SK-N-MC (cell line): ENCODE data around the gene HNRNPUL2.
A peak's percentile ranks its signal among the peaks of the same experiment; 100 is the strongest.
"Not testable (repeated sequence)": the region's sequence is repeated elsewhere in the genome, so short reads cannot be mapped to it uniquely, and the experiment has no call there.

Experiments
- DNase-seq: peaks from one replicate; pipeline ENCODE4 v3.0.0-alpha.2; 2011; ENCODE audit warnings: low read depth, low spot score
- H3K27ac ChIP-seq: fragments of 200-600 bp; sonication (generic); 2 replicates; pipeline ENCODE4 v1.5.1; 2016; ENCODE audit warnings: mixed run types
- H3K36me3 ChIP-seq: fragments of 200-600 bp; sonication (generic); 2 replicates; pipeline ENCODE4 v1.6.1; 2017; ENCODE audit warnings: antibody characterized with exemption, low read length, mixed read lengths; ENCODE audit not compliant: insufficient read depth
- H3K4me3 ChIP-seq: fragments of 200-600 bp; sonication (generic); 2 replicates; pipeline ENCODE4 v1.5.1; 2016
- H3K9ac ChIP-seq: fragments of 200-600 bp; sonication (generic); 2 replicates; pipeline ENCODE4 v1.8.0; 2017; ENCODE audit warnings: mixed run types, mixed read lengths; ENCODE audit not compliant: insufficient read length
- H3K9me3 ChIP-seq: fragments of 200-600 bp; sonication (generic); 2 replicates; pipeline ENCODE4 v1.6.1; 2017; ENCODE audit warnings: low read depth, mild to moderate bottlenecking, antibody characterized with exemption, low read length, moderate library complexity, mixed read lengths
- EZH2 ChIP-seq: fragments of 200-600 bp; sonication (generic); IDR thresholded peaks from one replicate; pipeline ENCODE4 v1.6.1; 2017; ENCODE audit warnings: antibody characterized with exemption
- FOXP2 ChIP-seq: optimal IDR thresholded peaks from 2 replicates; pipeline ENCODE3; 2011; ENCODE audit warnings: mild to moderate bottlenecking, moderate library complexity; ENCODE audit not compliant: insufficient read depth; ENCODE audit errors: extremely low read length, control extremely low read depth
- POLR2AphosphoS5 ChIP-seq: IDR thresholded peaks from 2 replicates; pipeline ENCODE4 v1.6.1; 2012; ENCODE audit warnings: mild to moderate bottlenecking, low read depth, low read length, borderline replicate concordance

The HNRNPUL2 gene

DNA sequence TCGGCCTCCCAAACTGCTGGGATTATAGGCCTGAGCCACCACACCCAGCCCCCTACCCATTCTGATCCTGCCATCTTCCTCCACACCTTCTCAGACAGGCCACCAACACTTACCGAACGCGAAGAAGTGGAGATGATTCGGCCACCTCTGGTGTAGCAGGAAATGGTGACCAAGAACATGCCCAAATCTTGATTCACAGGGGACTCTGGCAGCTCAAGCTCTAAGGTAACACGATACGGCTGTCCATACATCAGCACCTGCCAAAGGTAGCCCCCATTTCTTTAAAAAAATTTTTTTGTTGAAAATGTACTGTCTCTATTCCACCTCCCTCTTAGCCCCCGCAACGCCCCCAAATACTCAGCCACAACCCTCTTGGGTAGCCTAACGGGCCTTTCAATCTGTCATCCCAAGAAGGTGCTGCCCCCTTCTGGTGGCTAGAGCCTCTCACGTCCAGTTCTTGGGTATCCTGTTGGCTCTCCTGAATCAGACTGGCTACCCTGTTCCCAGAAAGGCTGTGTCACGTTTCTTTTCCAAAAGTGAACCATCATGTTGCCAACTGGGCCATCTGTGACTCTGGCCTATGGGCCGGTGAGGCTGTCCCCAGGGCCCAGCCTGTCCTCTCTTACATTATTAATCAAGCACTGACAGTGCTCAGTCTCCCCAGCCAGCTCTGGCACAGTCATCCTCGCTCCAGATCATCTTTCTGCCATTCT, 32.6 kb downstream of the HNRNPUL2 start:
- H3K9me3 ChIP-seq = no peaks in the 10 kb centered on the region
- no peak overlapping the region for H3K4me3 ChIP-seq
- no peak for TF ChIP-seq EZH2
- TF ChIP-seq FOXP2 = no peak
- no peak for TF ChIP-seq POLR2AphosphoS5
- H3K36me3 ChIP-seq = peaks cover 36% of the 10 kb centered on the region
- no peak for DNase-seq
- no peak overlapping the region for H3K9ac ChIP-seq
- no peak overlapping the region for H3K27ac ChIP-seq

DNA sequence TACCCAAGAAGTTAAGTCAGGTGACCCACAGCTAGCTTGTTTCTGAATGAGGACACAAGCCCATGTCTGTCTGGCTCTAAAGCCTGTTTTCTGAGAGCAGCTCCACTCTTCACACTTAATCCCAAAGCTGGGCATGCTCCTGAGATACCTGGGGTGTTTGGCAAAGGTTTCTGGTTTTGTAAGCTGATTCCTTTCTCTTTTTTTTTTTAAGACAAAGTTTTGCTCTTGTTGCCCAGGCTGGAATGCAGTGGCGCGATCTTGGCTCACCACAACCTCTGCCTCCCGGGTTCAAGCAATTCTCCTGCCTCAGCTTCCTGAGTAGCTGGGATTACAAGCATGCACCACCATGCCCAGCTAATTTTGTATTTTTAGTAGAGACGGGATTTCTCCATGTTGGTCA, 33.6 kb downstream of the HNRNPUL2 start:
- not testable (repeated sequence) for H3K9ac ChIP-seq, DNase-seq, H3K9me3 ChIP-seq, H3K27ac ChIP-seq, H3K4me3 ChIP-seq
- H3K36me3 ChIP-seq = peaks cover 36% of the 10 kb centered on the region

DNA sequence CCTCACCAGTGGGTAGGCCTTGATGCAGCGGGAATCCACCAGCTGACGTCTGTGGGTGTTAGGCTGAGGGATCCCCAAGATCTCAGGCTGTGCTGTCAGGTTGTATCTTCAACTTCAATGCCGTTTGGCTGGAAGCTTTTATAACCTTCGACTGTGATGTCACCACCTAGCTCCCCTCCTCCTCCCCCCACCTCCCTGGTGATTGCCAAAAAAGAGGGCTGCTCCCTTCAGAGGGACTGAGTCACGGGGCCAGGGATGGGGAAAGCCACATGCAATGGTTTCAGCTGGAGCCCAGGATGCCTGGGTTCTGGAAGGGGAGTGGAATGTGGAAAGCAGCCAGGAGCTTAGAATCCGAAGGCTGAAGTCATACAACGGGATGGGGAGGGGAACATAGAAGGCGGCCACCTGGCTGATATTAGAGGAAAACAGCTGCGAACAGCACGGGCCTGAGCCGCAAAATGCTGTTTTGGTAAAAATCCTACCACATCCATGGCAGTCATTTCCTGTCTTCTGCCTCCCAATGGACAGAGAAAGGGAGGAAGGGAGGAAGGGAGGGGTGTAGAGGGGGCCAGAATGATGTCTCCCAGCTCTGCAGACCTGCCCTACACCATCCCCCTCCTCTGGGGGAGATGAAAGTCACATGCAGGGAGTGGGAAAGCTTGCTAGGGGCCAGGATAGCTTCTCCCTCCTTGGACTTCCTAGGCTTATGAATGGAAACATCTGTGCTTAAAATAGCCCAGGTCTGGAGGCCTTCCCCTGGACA, 37.7 kb downstream of the HNRNPUL2 start, which contains the start of gene LRRN4CL:
LRRN4CL (minus strand) TSS at position 110 of the 763 bp plus-strand sequence. CDS start 1,022 bp downstream, outside the sequence.
- peak; percentile 32; the same call in 1 of the 2 replicates for TF ChIP-seq POLR2AphosphoS5
- no peak for TF ChIP-seq FOXP2
- H3K27ac ChIP-seq = peak within 1 kb of the TSS; percentile 88
- H3K4me3 ChIP-seq = peak within 1 kb of the TSS; percentile 58
- peak within 1 kb of the TSS; percentile 53 for H3K9ac ChIP-seq
- no peaks in the 10 kb centered on the region for H3K9me3 ChIP-seq
- DNase-seq = no peak
- H3K36me3 ChIP-seq = peaks cover 36% of the 10 kb centered on the region

DNA sequence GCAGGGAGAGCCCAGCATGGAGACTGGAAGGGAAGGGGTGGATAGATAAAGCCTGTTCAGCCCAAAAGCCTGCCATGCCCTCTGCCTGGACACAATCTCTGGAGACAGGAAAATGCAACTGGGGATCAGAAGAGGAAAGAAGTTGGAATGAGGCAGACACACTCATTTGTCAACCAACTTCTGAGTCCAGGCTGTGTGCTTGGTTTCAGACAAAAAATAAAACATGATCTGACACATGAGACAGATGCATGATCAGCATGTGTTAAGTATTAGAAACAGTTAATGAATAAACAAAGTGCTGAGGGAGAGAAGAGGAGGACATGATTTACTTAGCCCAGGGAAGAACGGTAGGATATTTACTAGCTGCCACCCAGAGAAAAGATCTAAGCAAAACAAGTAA, 38.8 kb downstream of the HNRNPUL2 start:
- TF ChIP-seq POLR2AphosphoS5 (no peak), EZH2 (no peak), FOXP2 (no peak)
- Histone ChIP-seq H3K36me3 (peaks cover 30% of the 10 kb centered on the region), H3K9me3 (no peaks in the 10 kb centered on the region), H3K4me3 (no peak overlapping the region), H3K27ac (peak overlapping the region; percentile 88), H3K9ac (peak overlapping the region; percentile 42)
- no peak for DNase-seq

DNA sequence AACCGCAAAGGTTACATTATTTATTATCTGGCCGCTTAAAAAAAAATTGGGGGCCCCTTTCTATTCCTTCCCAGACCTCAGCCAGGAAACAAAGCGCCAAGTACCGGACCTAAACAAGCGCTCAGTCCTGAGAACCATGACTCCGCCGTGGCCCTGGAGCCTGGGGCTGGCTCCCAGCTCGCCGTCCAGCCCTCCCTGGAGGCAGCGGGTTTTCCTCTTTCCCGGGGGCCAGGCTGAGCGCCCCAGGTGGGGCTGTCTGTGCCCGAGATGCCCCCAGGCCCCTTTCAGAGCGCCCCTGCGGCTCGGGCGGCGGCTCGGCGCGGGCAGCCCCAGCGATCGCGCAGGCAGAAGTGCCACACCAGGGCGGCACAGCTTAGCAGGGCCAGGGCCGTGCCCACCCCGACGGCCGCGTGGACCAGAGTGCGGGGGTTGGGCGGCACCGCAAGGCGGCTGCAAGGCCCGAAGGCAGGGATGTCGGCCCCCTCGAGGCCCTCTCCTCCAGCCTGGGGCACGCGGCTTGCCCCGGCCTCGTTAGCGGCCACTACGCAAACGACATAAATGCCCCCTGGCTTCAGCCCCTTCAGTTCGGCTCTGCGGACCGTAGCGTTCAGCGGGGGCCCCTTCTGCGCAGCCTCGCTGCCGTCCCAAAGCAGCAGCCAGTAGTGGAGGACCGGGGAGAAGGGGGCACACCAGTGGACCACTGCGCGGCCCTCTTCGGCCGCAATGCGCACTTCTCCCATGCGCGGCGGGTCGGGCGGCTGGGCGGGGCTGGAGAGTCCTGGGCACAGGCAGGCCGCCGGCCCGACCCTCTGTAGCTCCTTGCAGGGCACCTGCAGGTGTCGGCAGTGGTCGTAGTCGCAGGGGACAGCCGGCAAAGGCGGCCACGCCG, 39.5 kb downstream of the HNRNPUL2 start:
- peak overlapping the region; percentile 42 for H3K9ac ChIP-seq
- no peaks in the 10 kb centered on the region for H3K9me3 ChIP-seq
- H3K4me3 ChIP-seq = no peak overlapping the region
- no peak for TF ChIP-seq POLR2AphosphoS5
- TF ChIP-seq FOXP2 = no peak
- no peak for TF ChIP-seq EZH2
- H3K27ac ChIP-seq = peak overlapping the region; percentile 88
- DNase-seq = no peak
- peaks cover 24% of the 10 kb centered on the region for H3K36me3 ChIP-seq

DNA sequence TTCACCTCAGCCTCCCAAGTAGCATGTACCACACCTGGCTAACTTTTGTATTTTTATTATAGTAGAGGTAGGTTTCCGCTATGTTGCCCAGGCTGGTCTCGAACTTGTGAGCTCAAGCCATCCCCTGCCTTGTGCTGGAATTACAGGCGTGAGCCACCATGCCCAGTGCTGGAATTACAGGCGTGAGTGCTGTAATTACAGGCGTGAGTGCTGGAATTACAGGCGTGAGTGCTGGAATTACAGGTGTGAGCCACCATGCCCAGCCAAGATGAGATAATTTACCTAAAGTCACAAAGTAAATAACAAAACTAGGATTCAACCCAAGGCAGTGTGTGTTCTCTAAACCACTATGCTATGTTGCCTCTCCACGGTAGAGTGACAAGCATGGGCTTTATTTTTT, 44.7 kb downstream of the HNRNPUL2 start:
- no peak for DNase-seq
- H3K9ac ChIP-seq = no peak overlapping the region
- H3K9me3 ChIP-seq = no peaks in the 10 kb centered on the region
- no peak overlapping the region for H3K4me3 ChIP-seq
- TF ChIP-seq FOXP2 (no peak), EZH2 (no peak), POLR2AphosphoS5 (no peak)
- peaks cover 6% of the 10 kb centered on the region for H3K36me3 ChIP-seq
- no peak overlapping the region for H3K27ac ChIP-seq

DNA sequence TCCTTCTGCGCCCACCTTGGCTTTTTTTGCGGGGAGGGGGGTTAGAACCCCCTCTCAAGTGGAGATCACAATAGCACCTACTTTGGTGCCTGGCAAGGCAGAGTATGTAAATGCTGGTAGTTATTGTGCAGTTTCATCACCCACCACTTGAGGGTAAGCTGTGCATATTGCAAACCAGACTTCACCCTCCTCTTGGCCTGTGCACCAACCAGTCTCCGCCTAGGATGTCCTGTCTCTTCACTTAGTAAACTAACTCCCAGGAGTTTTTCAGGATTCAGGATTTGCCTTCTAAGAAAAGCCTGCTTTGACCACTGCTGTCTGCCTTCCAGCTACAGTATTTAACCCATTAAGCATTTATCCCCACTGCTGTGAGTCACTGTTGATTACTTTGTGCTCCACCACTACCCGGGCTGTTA, 46.4 kb downstream of the HNRNPUL2 start:
- TF ChIP-seq POLR2AphosphoS5 (no peak), FOXP2 (no peak), EZH2 (no peak)
- no peak overlapping the region for H3K4me3 ChIP-seq
- peaks cover 14% of the 10 kb centered on the region for H3K36me3 ChIP-seq
- H3K9me3 ChIP-seq = no peaks in the 10 kb centered on the region
- peak; percentile 70 for DNase-seq
- H3K27ac ChIP-seq = peak overlapping the region; percentile 62
- H3K9ac ChIP-seq = no peak overlapping the region
